Sigmoid colon (tissue), 4 donors: ENCODE data around the gene RPL5.

Experiments
- POLR2AphosphoS5 ChIP-seq, 4 donors: sonication (generic); formaldehyde crosslinking; IDR thresholded peaks; one replicate each; pipeline ENCODE4 v1.6.1; 2017; ENCODE audit warnings: antibody characterized with exemption in 4 of 4
- TF ChIP-seq, protein P1 (sequence below), 4 experiments: fragments of 450-650 bp in 3 of 4; fragments of 200-600 bp in 1 of 4; IDR thresholded peaks; one replicate each; pipeline ENCODE4 v1.5.1; 2016 to 2019; ENCODE audit warnings: antibody characterized with exemption in 4 of 4, mild to moderate bottlenecking in 3 of 4, moderate library complexity in 2 of 4

DNA sequence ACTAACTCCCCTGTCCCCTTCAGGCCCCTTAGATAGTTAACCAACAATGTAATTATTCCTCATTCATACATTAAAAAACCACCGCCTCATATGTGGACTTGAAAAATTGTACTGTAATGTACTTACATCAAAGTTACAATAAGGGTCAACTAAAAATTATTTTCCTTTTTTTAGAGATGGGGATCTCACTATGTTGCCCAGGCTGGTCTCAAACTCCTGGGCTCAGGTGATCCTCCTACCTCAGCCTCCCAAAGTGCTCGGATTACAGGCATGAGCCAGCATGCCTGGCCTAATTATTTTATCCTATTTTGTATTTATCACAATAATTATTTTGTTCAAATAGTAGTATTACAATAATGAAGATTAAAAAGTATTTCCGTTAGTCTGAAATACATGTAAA is 12.6 kb downstream of the RPL5 start:
- TF ChIP-seq, protein P1, sequence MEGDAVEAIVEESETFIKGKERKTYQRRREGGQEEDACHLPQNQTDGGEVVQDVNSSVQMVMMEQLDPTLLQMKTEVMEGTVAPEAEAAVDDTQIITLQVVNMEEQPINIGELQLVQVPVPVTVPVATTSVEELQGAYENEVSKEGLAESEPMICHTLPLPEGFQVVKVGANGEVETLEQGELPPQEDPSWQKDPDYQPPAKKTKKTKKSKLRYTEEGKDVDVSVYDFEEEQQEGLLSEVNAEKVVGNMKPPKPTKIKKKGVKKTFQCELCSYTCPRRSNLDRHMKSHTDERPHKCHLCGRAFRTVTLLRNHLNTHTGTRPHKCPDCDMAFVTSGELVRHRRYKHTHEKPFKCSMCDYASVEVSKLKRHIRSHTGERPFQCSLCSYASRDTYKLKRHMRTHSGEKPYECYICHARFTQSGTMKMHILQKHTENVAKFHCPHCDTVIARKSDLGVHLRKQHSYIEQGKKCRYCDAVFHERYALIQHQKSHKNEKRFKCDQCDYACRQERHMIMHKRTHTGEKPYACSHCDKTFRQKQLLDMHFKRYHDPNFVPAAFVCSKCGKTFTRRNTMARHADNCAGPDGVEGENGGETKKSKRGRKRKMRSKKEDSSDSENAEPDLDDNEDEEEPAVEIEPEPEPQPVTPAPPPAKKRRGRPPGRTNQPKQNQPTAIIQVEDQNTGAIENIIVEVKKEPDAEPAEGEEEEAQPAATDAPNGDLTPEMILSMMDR (IDR thresholded peaks at IDR 0.05): no peak
- no peak for TF ChIP-seq POLR2AphosphoS5 (IDR thresholded peaks at IDR 0.05)
